ENCODE data around the gene TCF23.

DNA sequence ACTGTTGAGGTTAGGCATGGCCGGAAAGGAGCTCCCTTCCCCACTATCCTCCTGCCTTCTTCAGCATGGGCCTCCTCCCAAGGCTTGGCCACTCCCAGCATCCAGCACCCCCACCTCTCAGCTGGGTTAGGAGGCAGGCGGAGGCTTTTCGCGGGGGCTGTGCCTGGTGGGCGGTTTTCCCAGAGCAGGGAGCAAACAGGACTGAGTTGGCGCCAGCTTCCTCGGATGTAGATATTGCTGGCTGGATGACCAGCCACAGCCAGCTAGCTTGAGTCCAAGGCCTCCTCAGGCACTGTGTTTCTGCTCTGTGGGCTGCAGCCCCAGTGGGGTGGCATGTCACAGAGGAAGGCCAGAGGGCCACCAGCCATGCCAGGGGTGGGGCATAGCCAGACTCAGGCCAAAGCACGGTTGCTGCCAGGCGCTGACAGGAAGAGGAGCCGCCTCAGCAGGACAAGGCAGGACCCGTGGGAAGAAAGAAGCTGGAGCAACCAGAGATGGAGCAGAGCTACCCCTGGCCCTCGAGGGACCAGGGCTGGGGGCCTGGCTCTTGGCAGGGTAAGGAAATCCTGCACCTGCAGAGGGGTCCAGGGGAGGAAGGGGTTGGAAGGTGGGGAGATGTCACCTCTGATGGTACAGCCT lies at the start of gene TCF23:
- no peak for TF ChIP-seq POLR2AphosphoS5 (IDR thresholded peaks at IDR 0.05)
- TF ChIP-seq, protein P1, sequence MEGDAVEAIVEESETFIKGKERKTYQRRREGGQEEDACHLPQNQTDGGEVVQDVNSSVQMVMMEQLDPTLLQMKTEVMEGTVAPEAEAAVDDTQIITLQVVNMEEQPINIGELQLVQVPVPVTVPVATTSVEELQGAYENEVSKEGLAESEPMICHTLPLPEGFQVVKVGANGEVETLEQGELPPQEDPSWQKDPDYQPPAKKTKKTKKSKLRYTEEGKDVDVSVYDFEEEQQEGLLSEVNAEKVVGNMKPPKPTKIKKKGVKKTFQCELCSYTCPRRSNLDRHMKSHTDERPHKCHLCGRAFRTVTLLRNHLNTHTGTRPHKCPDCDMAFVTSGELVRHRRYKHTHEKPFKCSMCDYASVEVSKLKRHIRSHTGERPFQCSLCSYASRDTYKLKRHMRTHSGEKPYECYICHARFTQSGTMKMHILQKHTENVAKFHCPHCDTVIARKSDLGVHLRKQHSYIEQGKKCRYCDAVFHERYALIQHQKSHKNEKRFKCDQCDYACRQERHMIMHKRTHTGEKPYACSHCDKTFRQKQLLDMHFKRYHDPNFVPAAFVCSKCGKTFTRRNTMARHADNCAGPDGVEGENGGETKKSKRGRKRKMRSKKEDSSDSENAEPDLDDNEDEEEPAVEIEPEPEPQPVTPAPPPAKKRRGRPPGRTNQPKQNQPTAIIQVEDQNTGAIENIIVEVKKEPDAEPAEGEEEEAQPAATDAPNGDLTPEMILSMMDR (IDR thresholded peaks at IDR 0.05), result no peak

All from gastroesophageal sphincter (tissue), 3 donors.